HK-2 (cell line): ENCODE measurements around the gene ALK.

Source experiments
- DNase-seq: peaks from one replicate; pipeline ENCODE4 v3.0.0-alpha.2; 2018; ENCODE audit not compliant: unreplicated experiment

Gene ALK

GRCh38 chr2:29611850-29612249 is 309.5 kb downstream of the ALK start:
- DNase-seq: no peak

- DNase-seq: no peak
These were observed 310.1 kb downstream of the ALK start for GRCh38 chr2:29611261-29611660.

GRCh38 chr2:29610569-29610968 is 310.8 kb downstream of the ALK start:
- no peak for DNase-seq

GRCh38 chr2:29607038-29607420 is 314.4 kb downstream of the ALK start:
- DNase-seq: no peak

GRCh38 chr2:29606104-29607037 is 315.0 kb downstream of the ALK start:
- DNase-seq: peak; percentile 2

GRCh38 chr2:29603341-29603740 is 318.0 kb downstream of the ALK start:
- no peak for DNase-seq

- no peak for DNase-seq
These were observed 319.5 kb downstream of the ALK start for GRCh38 chr2:29601872-29602271.

- no peak for DNase-seq
These were observed 320.1 kb downstream of the ALK start for GRCh38 chr2:29601321-29601720.

- DNase-seq: no peak
These were observed 321.4 kb downstream of the ALK start for GRCh38 chr2:29599946-29600345.

- DNase-seq: no peak
These were observed 322.4 kb downstream of the ALK start for GRCh38 chr2:29598978-29599377.

- DNase-seq: no peak
These were observed 324.4 kb downstream of the ALK start for GRCh38 chr2:29597035-29597434.

- no peak for DNase-seq
These were observed 324.8 kb downstream of the ALK start for GRCh38 chr2:29596584-29596983.

- DNase-seq: no peak
These were observed 329.8 kb downstream of the ALK start for GRCh38 chr2:29591600-29591999.

- DNase-seq: no peak
These were observed 331.2 kb downstream of the ALK start for GRCh38 chr2:29590211-29590610.

GRCh38 chr2:29589440-29590103 is 331.8 kb downstream of the ALK start:
- no peak for DNase-seq

GRCh38 chr2:29587402-29588190 is 333.8 kb downstream of the ALK start:
- no peak for DNase-seq

GRCh38 chr2:29586919-29587318 is 334.5 kb downstream of the ALK start:
- no peak for DNase-seq

- no peak for DNase-seq
These were observed 337.7 kb downstream of the ALK start for GRCh38 chr2:29583548-29584156.

- DNase-seq: no peak
These were observed 338.3 kb downstream of the ALK start for GRCh38 chr2:29583104-29583503.

- DNase-seq: no peak
These were observed 339.3 kb downstream of the ALK start for GRCh38 chr2:29582062-29582461.

GRCh38 chr2:29580223-29580622 is 341.2 kb downstream of the ALK start:
- no peak for DNase-seq
